ENCODE results near the gene CD8B2. TPM values are rescaled to one million over a fixed set of nuclear protein-coding genes. Genes with fewer than 3 reads are reported as not detected.
"Not testable (repeated sequence)": the region's sequence is repeated elsewhere in the genome, so short reads cannot be mapped to it uniquely, and the experiment has no call there.

CD8B2 gene
- total RNA-seq, 1 experiment from 2014 or later, result not detected

- not testable (repeated sequence) for H3K14ac ChIP-seq (ENCODE audit: insufficient read depth, low read length); H4K8ac ChIP-seq (replicated peaks; ENCODE audit: insufficient read length, low read depth, low read length); H2BK120ac ChIP-seq (ENCODE audit: low read depth, low read length, poor library complexity, severe bottlenecking); H3K4me1 Mint-ChIP-seq; H3K27ac ChIP-seq (ENCODE audit: insufficient read length, low read depth, low read length); H3K23me2 ChIP-seq (ENCODE audit: insufficient read length, low read depth, low read length, poor library complexity, severe bottlenecking); H2BK5ac ChIP-seq (ENCODE audit: insufficient read length, low read length); H3K56ac ChIP-seq (ENCODE audit: insufficient read length, low read depth, low read length); H3T11ph ChIP-seq (ENCODE audit: low read length); H3K4ac ChIP-seq (ENCODE audit: low read depth, low read length); H3K27ac Mint-ChIP-seq; H2BK20ac ChIP-seq (ENCODE audit: low read depth, low read length, poor library complexity, severe bottlenecking); H2AK5ac ChIP-seq (ENCODE audit: insufficient read length, low read length); H2AFZ ChIP-seq (ENCODE audit: low read length); H3K79me2 ChIP-seq (ENCODE audit: insufficient read depth, low read length); H3K27me3 ChIP-seq (ENCODE audit: insufficient read depth, low read length); DNase-seq; H4K91ac ChIP-seq (ENCODE audit: insufficient read length, low read depth, low read length); H3K18ac ChIP-seq (ENCODE audit: insufficient read length, low read depth, low read length); H4K20me1 ChIP-seq (ENCODE audit: control insufficient read depth, insufficient read depth, insufficient read length); H3K27me3 Mint-ChIP-seq (ENCODE audit: low read depth); H3K4me2 ChIP-seq (ENCODE audit: insufficient read depth, insufficient read length, low read length); H3K9me3 ChIP-seq (ENCODE audit: control insufficient read depth, low read depth, low read length); H3K9ac ChIP-seq (ENCODE audit: extremely low read depth, insufficient read length, low read length); H3K4me1 ChIP-seq (ENCODE audit: insufficient read depth, low read length); H3K36me3 Mint-ChIP-seq (ENCODE audit: insufficient read depth in 1 of 3, low read depth in 3 of 3); H3K9me3 Mint-ChIP-seq; H2BK15ac ChIP-seq (ENCODE audit: low read depth, low read length); H3K23ac ChIP-seq (ENCODE audit: insufficient read length, low read depth, low read length); H3K79me1 ChIP-seq (ENCODE audit: insufficient read depth, low read depth, low read length, poor library complexity, severe bottlenecking); H4K5ac ChIP-seq (ENCODE audit: insufficient read length, low read depth, low read length); H3K4me3 Mint-ChIP-seq; H2BK12ac ChIP-seq (ENCODE audit: insufficient read length, low read depth, low read length)
- no CpG with 5 or more reads among the region's 45 CpGs for WGBS (ENCODE audit: extremely low coverage, insufficient read length, low lambda C conversion rate)
Observed at GRCh38 chr2:106468107-106468506, 19.1 kb upstream of the CD8B2 start, which contains the start of gene RGPD3. RGPD3 (minus strand) TSS chr2:106468413; CDS start chr2:106468288, 125 bp downstream.
